Neural cell (in vitro differentiated cells): ENCODE measurements around the gene GABBR2. TPM values are rescaled to one million over a fixed set of nuclear protein-coding genes. Genes with fewer than 3 reads are reported as not detected.

ENCODE experiments used
- H2AFZ ChIP-seq: fragments of 200-600, 300-800 bp; sonication (generic), shearing (Covaris generic); 2 replicates; pipeline ENCODE4 v1.6.0; 2014; ENCODE audit warnings: low read depth, mild to moderate bottlenecking, antibody characterized with exemption, low read length, moderate library complexity
- H3F3A ChIP-seq: fragments of 200-600 bp; shearing (Covaris generic); 2 replicates; pipeline ENCODE4 v1.6.1; 2016; ENCODE audit warnings: mild to moderate bottlenecking, moderate library complexity, mixed read lengths, antibody characterized with exemption, low read length; ENCODE audit not compliant: insufficient read depth, poor library complexity, severe bottlenecking
- H3K27ac ChIP-seq: fragments of 200-600, 300-800 bp; sonication (generic), shearing (Covaris generic); 2 replicates; pipeline ENCODE4 v1.5.1; 2014; ENCODE audit warnings: mild to moderate bottlenecking, low read length, moderate library complexity
- H3K27me3 ChIP-seq: fragments of 300-800, 200-600 bp; sonication (generic), shearing (Covaris generic); 2 replicates; pipeline ENCODE4 v1.6.0; 2014; ENCODE audit warnings: mild to moderate bottlenecking, low read depth, low read length, moderate library complexity; ENCODE audit not compliant: insufficient read depth
- H3K36me3 ChIP-seq: fragments of 300-800, 200-600 bp; sonication (generic), shearing (Covaris generic); 2 replicates; pipeline ENCODE4 v1.5.1; 2014; ENCODE audit warnings: mild to moderate bottlenecking, antibody characterized with exemption, low read length, moderate library complexity; ENCODE audit not compliant: insufficient read depth
- H3K4me2 ChIP-seq: fragments of 300-800, 200-600 bp; sonication (generic), shearing (Covaris generic); 2 replicates; pipeline ENCODE4 v1.6.0; 2014; ENCODE audit warnings: mild to moderate bottlenecking, low read length
- H3K4me3 ChIP-seq: fragments of 300-800, 200-600 bp; sonication (generic), shearing (Covaris generic); 2 replicates; pipeline ENCODE4 v1.5.1; 2014; ENCODE audit warnings: mild to moderate bottlenecking, low read length, moderate library complexity
- H3K79me2 ChIP-seq: fragments of 200-600 bp; shearing (Covaris generic); replicated peaks from 2 replicates; pipeline ENCODE4 v1.6.0; 2014; ENCODE audit warnings: mild to moderate bottlenecking, low read length, moderate library complexity; ENCODE audit not compliant: insufficient read depth
- H3K9ac ChIP-seq: fragments of 300-800, 200-600 bp; sonication (generic), shearing (Covaris generic); 2 replicates; pipeline ENCODE4 v1.6.1; 2016; ENCODE audit warnings: mild to moderate bottlenecking, low read length, mixed read lengths
- H3K9me2 ChIP-seq: fragments of 200-600 bp; shearing (Covaris generic); 2 replicates; pipeline ENCODE4 v1.6.1; 2016; ENCODE audit warnings: mild to moderate bottlenecking, low read length, mixed read lengths; ENCODE audit not compliant: insufficient read depth
- H3K9me3 ChIP-seq: fragments of 200-600, 300-800 bp; sonication (generic), shearing (Covaris generic); 2 replicates; pipeline ENCODE4 v1.6.1; 2016; ENCODE audit warnings: mild to moderate bottlenecking, mixed run types, low read length, moderate library complexity, mixed read lengths
- H4K20me1 ChIP-seq: fragments of 200-600 bp; shearing (Covaris generic); 2 replicates; pipeline ENCODE4 v1.6.1; 2016; ENCODE audit warnings: mild to moderate bottlenecking, mixed run types; ENCODE audit not compliant: insufficient read depth
- CTCF ChIP-seq: fragments of 450-650 bp; IDR thresholded peaks from 2 replicates; pipeline ENCODE4 v1.5.1; 2014; ENCODE audit warnings: antibody characterized with exemption, mild to moderate bottlenecking, moderate library complexity; ENCODE audit not compliant: poor library complexity, severe bottlenecking
- EP300 ChIP-seq: fragments of 450-650 bp; conservative IDR thresholded peaks from 2 replicates; pipeline ENCODE4 v1.6.1; 2014; ENCODE audit warnings: antibody characterized with exemption, mild to moderate bottlenecking, moderate library complexity; ENCODE audit not compliant: poor library complexity, severe bottlenecking
- EZH2 ChIP-seq: fragments of 200-600, 300-800 bp; shearing (Covaris generic), sonication (generic); IDR thresholded peaks from 2 replicates; pipeline ENCODE4 v1.6.1; 2014; ENCODE audit warnings: antibody characterized with exemption, low read length, borderline replicate concordance, mild to moderate bottlenecking; ENCODE audit not compliant: insufficient read depth, poor library complexity, severe bottlenecking
- MXI1 ChIP-seq: fragments of 450-650 bp; conservative IDR thresholded peaks from 2 replicates; pipeline ENCODE4 v1.6.1; 2014; ENCODE audit warnings: antibody characterized with exemption, mild to moderate bottlenecking; ENCODE audit not compliant: poor library complexity, severe bottlenecking
- POLR2AphosphoS5 ChIP-seq: IDR thresholded peaks from 2 replicates; pipeline ENCODE4 v1.6.1; 2012
- RAD21 ChIP-seq: fragments of 450-650 bp; conservative IDR thresholded peaks from 2 replicates; pipeline ENCODE4 v1.6.1; 2014; ENCODE audit warnings: antibody characterized with exemption, mild to moderate bottlenecking, moderate library complexity
- REST ChIP-seq: IDR thresholded peaks from 2 replicates; pipeline ENCODE4 v1.6.1; 2012; ENCODE audit warnings: borderline replicate concordance
- SMC3 ChIP-seq: fragments of 450-650 bp; conservative IDR thresholded peaks from 2 replicates; pipeline ENCODE4 v1.6.1; 2014; ENCODE audit warnings: antibody characterized with exemption, mild to moderate bottlenecking, moderate library complexity; ENCODE audit not compliant: poor library complexity
- TAF1 ChIP-seq: IDR thresholded peaks from 2 replicates; pipeline ENCODE4 v1.6.1; 2012; ENCODE audit warnings: low read depth
- polyA plus RNA-seq: library from polyadenylated mRNA; depleted of rRNA; stranded (reverse); fragments of >200 nt; gene quantifications from 2 replicates; pipeline ENCODE4 v1.2.3, GENCODE V29; 2014

GABBR2 gene
- polyA plus RNA-seq, 1 donor from 2014 or later: 7.1 TPM

DNA sequence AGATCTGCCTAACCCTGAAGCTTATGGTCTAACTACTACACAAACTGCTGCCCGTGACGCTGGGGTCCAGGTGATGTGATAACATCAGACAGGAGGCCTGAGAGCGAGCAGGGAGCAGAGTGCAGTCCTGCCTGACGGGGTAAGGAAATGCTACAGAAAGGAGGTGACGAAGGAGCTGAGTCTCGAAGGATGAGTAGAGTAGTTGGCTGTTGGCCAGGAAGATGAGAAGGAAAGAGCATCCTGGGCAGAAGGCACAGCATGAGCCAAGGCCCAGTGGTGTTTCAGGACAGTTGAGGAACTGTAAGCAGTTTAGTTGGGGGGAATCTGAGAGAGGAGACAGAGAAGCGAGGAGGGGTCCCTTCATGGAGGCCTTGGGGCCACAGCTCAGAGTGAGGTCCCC lies 317.3 kb downstream of the GABBR2 start:
- Histone ChIP-seq H3F3A (no peaks in the 10 kb centered on the region), H4K20me1 (no peaks in the 10 kb centered on the region), H3K27me3 (no peaks in the 10 kb centered on the region), H3K9me2 (no peaks in the 10 kb centered on the region), H3K9ac (no peak overlapping the region), H3K36me3 (no peaks in the 10 kb centered on the region), H3K27ac (no peak overlapping the region), H2AFZ (no peak overlapping the region), H3K9me3 (no peaks in the 10 kb centered on the region), H3K4me3 (no peak overlapping the region), H3K4me2 (no peak overlapping the region), H3K79me2 (no peaks in the 10 kb centered on the region)
- no peak for TF ChIP-seq RAD21

GRCh38 chr9:98385751-98386150 lies 323.0 kb downstream of the GABBR2 start:
- Histone ChIP-seq H3K4me3 (no peak overlapping the region), H3K27ac (no peak overlapping the region), H3K4me2 (no peak overlapping the region), H3F3A (no peaks in the 10 kb centered on the region), H4K20me1 (no peaks in the 10 kb centered on the region), H3K79me2 (no peaks in the 10 kb centered on the region), H3K9me2 (no peaks in the 10 kb centered on the region), H3K9me3 (no peaks in the 10 kb centered on the region), H3K27me3 (no peaks in the 10 kb centered on the region), H3K36me3 (no peaks in the 10 kb centered on the region), H3K9ac (no peak overlapping the region), H2AFZ (no peak overlapping the region)
- TF ChIP-seq POLR2AphosphoS5 (no peak), MXI1 (no peak), REST (no peak), EP300 (no peak), RAD21 (no peak), TAF1 (no peak), EZH2 (no peak), CTCF (no peak), SMC3 (no peak)

DNA sequence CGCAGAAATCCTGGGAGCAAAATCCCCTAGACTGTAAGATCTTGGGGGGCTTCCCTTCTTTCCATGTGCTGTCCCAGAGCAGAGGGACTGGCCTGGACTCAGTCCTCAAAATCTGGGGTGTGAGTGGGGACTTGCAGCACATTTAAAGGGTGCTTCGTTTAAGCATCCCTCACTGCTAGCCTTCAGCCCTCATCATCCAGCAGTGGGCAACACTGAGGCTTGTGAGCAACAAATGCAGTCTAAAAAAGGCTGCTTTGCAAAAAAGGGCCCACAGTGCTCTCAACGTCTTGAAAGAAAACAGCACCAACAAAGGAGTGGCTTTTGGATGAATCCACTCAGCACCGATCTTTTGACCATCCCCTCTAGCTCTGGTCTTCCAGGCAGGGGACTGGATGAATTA lies 325.0 kb downstream of the GABBR2 start:
- no peaks in the 10 kb centered on the region for H3K79me2 ChIP-seq

More for the DNA sequence above, 325.0 kb downstream of the GABBR2 start:
- no peaks in the 10 kb centered on the region for H3K9me3 ChIP-seq
- H3K4me3 ChIP-seq: no peak overlapping the region
- no peak overlapping the region for H3K27ac ChIP-seq
- TF ChIP-seq SMC3 (no peak), CTCF (no peak), POLR2AphosphoS5 (no peak), EP300 (no peak), REST (no peak)
- H4K20me1 ChIP-seq: no peaks in the 10 kb centered on the region
- H3K27me3 ChIP-seq: no peaks in the 10 kb centered on the region
- H3K9me2 ChIP-seq: no peaks in the 10 kb centered on the region
- H3K36me3 ChIP-seq: no peaks in the 10 kb centered on the region
- no peak overlapping the region for H3K9ac ChIP-seq
- H2AFZ ChIP-seq: no peak overlapping the region
- H3F3A ChIP-seq: no peaks in the 10 kb centered on the region
- no peak overlapping the region for H3K4me2 ChIP-seq
